ENCODE results near the gene MAL.

- TF ChIP-seq REST (IDR thresholded peaks at IDR 0.05; ENCODE audit: insufficient read depth in 1 of 2, low read depth in 2 of 2, low read length in 2 of 2), result no peak
- TF ChIP-seq POLR2AphosphoS5 (IDR thresholded peaks at IDR 0.05; ENCODE audit: low read depth, low read length), result no peak
- TF ChIP-seq SIN3A (IDR thresholded peaks at IDR 0.05; ENCODE audit: borderline replicate concordance, insufficient read depth, low read length), result no peak
- no peak for TF ChIP-seq TAF1 (IDR thresholded peaks at IDR 0.05; ENCODE audit: borderline replicate concordance, insufficient read depth, low read length)
- no peak for TF ChIP-seq FOXP2 (optimal IDR thresholded peaks at IDR 0.05; ENCODE audit: borderline replicate concordance, extremely low read depth, extremely low read length, insufficient read depth)
Measured at GRCh38 chr2:95021023-95021416, 4.5 kb upstream of the MAL start.
